Neutrophil (primary cell): ENCODE results near the gene PLA2G6.

ENCODE experiments used
- H3K27ac ChIP-seq: fragments of 200-600 bp; sonication (generic); 2 replicates; pipeline ENCODE4 v1.5.1; 2016; ENCODE audit warnings: mild to moderate bottlenecking, moderate library complexity
- H3K27me3 ChIP-seq: fragments of 200-600 bp; sonication (generic); 2 replicates; pipeline ENCODE4 v1.6.0; 2016; ENCODE audit warnings: mild to moderate bottlenecking
- H3K36me3 ChIP-seq: fragments of 200-600 bp; sonication (generic); 2 replicates; pipeline ENCODE4 v1.5.1; 2017
- H3K4me1 ChIP-seq, 2 experiments: fragments of 200-600 bp in 1 of 2; sonication (generic) in 1 of 2; 1 replicate in 1 of 2; 2 replicates in 1 of 2; pipeline versions ENCODE4 v1.5.1 to v1.6.1; 2013 to 2016; ENCODE audit warnings: low read depth in 1 of 2, low read length in 1 of 2, mild to moderate bottlenecking in 1 of 2, moderate library complexity in 1 of 2; ENCODE audit not compliant: control insufficient read depth in 1 of 2, insufficient read depth in 1 of 2
- H3K4me3 ChIP-seq, 2 experiments: fragments of 200-600 bp in 1 of 2; sonication (generic) in 1 of 2; 1 replicate in 1 of 2; 2 replicates in 1 of 2; pipeline ENCODE4 v1.5.1; 2013 to 2016; ENCODE audit warnings: low read depth in 1 of 2, low read length in 1 of 2, mild to moderate bottlenecking in 1 of 2, moderate library complexity in 1 of 2
- H3K9me3 ChIP-seq: fragments of 200-600 bp; sonication (generic); 2 replicates; pipeline ENCODE4 v1.5.1; 2016
- TF ChIP-seq, protein P1 (sequence below): fragments of 200-600 bp; sonication (generic); IDR thresholded peaks from 2 replicates; pipeline ENCODE4 v1.5.1; 2016; ENCODE audit warnings: antibody characterized with exemption

PLA2G6 gene

GRCh38 chr22:38085056-38085455 is 96.6 kb downstream of the PLA2G6 start:
- no peak overlapping the region for H3K27ac ChIP-seq
- no peaks in the 10 kb centered on the region for H3K9me3 ChIP-seq
- TF ChIP-seq, protein P1, sequence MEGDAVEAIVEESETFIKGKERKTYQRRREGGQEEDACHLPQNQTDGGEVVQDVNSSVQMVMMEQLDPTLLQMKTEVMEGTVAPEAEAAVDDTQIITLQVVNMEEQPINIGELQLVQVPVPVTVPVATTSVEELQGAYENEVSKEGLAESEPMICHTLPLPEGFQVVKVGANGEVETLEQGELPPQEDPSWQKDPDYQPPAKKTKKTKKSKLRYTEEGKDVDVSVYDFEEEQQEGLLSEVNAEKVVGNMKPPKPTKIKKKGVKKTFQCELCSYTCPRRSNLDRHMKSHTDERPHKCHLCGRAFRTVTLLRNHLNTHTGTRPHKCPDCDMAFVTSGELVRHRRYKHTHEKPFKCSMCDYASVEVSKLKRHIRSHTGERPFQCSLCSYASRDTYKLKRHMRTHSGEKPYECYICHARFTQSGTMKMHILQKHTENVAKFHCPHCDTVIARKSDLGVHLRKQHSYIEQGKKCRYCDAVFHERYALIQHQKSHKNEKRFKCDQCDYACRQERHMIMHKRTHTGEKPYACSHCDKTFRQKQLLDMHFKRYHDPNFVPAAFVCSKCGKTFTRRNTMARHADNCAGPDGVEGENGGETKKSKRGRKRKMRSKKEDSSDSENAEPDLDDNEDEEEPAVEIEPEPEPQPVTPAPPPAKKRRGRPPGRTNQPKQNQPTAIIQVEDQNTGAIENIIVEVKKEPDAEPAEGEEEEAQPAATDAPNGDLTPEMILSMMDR = no peak
- H3K4me3 ChIP-seq = no peak overlapping the region
- H3K4me1 ChIP-seq = peaks cover 8% of the 10 kb centered on the region in 2 experiments
- no peaks in the 10 kb centered on the region for H3K36me3 ChIP-seq
- peaks cover 78% of the 10 kb centered on the region for H3K27me3 ChIP-seq

GRCh38 chr22:38083931-38084631 is 97.5 kb downstream of the PLA2G6 start, which contains the start of gene SLC16A8:
TSS of gene SLC16A8 (minus strand) at chr22:38084184. CDS start at chr22:38082873, 1,311 bp downstream.
- no peak within 1 kb of the TSS for H3K27ac ChIP-seq
- peaks cover 5% of the 10 kb centered on the region for H3K36me3 ChIP-seq
- no peak within 1 kb of the TSS for H3K4me3 ChIP-seq
- TF ChIP-seq, protein P1 = no peak
- H3K9me3 ChIP-seq = no peaks in the 10 kb centered on the region
- peaks cover 8% of the 10 kb centered on the region in 2 experiments for H3K4me1 ChIP-seq
- H3K27me3 ChIP-seq = peaks cover 77% of the 10 kb centered on the region

DNA sequence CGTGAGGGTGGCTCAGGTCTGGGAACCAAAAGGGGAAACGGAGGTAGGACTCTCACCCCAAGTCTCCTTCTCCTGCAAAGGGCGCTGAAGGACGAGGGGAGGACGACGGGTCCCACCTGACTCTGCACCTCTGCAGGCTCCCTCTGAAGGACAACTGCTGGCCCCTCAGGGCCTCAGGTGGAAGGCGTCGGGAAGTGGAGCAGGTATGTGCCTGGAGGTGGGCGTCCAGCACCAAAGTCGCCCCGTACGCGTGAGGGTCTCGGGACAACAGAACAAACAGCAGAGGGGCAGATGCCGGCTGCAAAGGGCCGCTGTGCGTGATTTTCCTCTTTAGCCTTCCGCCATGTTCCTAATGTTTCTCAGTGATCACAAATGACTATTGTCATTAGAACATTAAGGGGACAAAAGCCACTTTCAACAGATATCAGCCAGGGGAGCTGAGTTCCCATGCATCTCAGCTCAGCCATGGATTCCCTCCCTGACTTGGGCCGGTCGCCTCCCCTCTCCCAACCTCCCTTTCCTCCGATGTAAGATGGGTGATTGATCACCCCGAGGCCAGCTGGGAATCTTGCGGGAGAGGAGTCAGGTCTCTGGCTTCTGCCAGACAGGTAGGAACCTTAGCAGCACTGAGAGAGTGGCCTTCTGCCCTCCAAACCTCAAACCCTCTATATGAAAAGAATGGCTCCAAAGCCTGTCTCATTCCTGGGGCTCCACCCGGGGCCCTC is 98.5 kb downstream of the PLA2G6 start:
- Histone ChIP-seq H3K4me3 (no peak overlapping the region), H3K36me3 (peaks cover 5% of the 10 kb centered on the region), H3K4me1 (peaks cover 8% of the 10 kb centered on the region in 2 experiments), H3K27ac (no peak overlapping the region), H3K9me3 (no peaks in the 10 kb centered on the region), H3K27me3 (peaks cover 67% of the 10 kb centered on the region)
- TF ChIP-seq, protein P1 = no peak

DNA sequence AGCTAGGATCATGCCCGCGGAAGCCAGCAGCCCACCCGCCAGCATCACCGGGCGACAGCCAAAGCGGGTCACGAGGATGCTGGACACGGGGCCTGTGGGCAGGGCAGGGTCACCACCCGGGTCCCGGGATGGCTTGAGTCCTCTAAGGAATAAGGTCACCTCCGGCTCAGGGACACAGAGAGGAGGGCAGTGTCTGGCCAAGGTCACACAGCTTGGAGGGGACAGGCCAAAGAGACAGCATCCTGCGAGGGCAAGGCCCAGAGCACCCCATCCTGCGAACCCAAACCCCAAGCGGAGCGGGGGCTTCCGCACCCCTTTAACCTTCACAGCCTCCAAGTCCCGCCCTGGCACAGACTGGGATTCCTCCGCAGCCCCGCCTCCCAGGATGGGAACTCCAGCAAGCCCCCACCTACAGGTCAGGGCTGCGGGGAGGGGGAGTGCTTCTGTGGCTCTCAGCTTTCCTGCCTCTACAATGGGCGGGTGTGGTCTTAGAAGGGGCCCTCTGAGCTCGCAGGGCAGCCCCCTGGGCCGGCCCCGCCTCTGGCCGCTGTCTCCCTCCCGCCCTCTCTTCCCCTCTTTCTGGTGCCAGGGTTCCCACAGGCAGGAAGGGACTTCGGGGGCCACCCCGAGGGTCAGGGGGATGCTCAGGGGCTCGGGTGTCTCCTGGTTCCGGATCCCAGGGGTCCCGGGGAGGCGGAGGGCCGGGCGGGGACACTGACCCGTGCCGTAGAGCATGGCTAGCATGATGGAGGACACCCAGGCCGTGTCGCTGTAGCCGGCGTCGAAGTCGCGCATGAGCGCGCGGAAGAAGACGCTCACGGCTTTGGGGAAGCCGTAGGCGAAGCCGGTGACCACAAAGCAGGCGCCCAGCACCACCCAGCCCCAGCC is 99.4 kb downstream of the PLA2G6 start:
- Histone ChIP-seq H3K4me3 (no peak overlapping the region), H3K4me1 (peaks cover 8% of the 10 kb centered on the region in 2 experiments)
- TF ChIP-seq, protein P1 = no peak

DNA sequence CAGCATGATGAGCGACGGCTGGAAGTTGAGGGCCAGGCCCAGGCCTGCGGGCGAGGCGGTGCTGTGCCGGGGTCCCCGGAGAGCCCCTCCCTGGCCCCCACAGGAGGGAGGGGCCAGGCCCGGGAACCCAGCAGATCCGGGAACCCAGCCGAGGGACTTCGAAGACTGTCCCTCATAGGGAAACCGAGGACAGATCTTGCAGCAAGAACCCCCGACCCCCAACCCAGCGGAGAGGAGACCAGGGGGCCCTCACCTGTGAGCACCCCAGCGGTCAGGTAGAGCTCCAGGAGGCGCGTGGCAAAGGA is 100.0 kb downstream of the PLA2G6 start:
- peaks cover 8% of the 10 kb centered on the region in 2 experiments for H3K4me1 ChIP-seq
- TF ChIP-seq, protein P1 = no peak
- no peak overlapping the region for H3K4me3 ChIP-seq
- H3K27ac ChIP-seq = no peak overlapping the region
- no peaks in the 10 kb centered on the region for H3K9me3 ChIP-seq
- H3K36me3 ChIP-seq = peaks cover 5% of the 10 kb centered on the region
- H3K27me3 ChIP-seq = peaks cover 57% of the 10 kb centered on the region

More for the DNA sequence above, 99.4 kb downstream of the PLA2G6 start:
- peaks cover 58% of the 10 kb centered on the region for H3K27me3 ChIP-seq
- peaks cover 5% of the 10 kb centered on the region for H3K36me3 ChIP-seq
- no peak overlapping the region for H3K27ac ChIP-seq
- H3K9me3 ChIP-seq = no peaks in the 10 kb centered on the region
